ENCODE results near the gene ST7. TPM values are rescaled to one million over a fixed set of nuclear protein-coding genes. Genes with fewer than 3 reads are reported as not detected.

The ST7 gene
- total and polyA plus RNA-seq, 2 of the 13 experiments (the other 11 are each of a cell fraction or from before 2014, with no cell fraction given), result 17.3 to 23.5 TPM

DNA sequence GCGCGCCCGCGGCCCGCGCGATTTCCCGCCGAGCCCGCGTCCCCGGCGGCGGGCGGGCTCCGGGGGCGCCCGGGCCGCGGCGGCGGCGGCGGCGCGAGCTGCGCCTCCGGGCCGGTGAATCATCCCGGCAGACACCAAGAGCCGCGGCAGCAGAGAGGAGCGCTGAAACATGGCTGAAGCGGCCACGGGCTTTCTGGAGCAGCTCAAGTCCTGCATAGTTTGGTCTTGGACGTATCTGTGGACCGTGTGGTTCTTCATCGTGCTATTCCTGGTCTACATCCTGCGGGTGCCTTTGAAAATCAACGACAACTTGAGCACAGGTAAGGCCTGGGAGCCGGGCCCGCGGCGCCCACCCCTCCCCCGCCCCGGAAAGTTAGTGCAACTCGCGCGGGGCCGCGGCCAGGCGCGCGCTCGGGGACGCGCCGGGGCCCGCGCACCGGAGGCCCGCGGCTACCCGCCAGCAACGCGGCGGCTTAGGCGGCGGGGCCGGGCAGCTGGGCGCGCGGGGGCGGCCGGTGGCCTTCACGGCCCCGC is at the start of gene ST7 (continued):
- no peak for TF ChIP-seq SOX5 (CRISPR knock-in tag; IDR thresholded peaks at IDR 0.05; ENCODE audit: borderline replicate concordance)
- TF ChIP-seq, protein P1, sequence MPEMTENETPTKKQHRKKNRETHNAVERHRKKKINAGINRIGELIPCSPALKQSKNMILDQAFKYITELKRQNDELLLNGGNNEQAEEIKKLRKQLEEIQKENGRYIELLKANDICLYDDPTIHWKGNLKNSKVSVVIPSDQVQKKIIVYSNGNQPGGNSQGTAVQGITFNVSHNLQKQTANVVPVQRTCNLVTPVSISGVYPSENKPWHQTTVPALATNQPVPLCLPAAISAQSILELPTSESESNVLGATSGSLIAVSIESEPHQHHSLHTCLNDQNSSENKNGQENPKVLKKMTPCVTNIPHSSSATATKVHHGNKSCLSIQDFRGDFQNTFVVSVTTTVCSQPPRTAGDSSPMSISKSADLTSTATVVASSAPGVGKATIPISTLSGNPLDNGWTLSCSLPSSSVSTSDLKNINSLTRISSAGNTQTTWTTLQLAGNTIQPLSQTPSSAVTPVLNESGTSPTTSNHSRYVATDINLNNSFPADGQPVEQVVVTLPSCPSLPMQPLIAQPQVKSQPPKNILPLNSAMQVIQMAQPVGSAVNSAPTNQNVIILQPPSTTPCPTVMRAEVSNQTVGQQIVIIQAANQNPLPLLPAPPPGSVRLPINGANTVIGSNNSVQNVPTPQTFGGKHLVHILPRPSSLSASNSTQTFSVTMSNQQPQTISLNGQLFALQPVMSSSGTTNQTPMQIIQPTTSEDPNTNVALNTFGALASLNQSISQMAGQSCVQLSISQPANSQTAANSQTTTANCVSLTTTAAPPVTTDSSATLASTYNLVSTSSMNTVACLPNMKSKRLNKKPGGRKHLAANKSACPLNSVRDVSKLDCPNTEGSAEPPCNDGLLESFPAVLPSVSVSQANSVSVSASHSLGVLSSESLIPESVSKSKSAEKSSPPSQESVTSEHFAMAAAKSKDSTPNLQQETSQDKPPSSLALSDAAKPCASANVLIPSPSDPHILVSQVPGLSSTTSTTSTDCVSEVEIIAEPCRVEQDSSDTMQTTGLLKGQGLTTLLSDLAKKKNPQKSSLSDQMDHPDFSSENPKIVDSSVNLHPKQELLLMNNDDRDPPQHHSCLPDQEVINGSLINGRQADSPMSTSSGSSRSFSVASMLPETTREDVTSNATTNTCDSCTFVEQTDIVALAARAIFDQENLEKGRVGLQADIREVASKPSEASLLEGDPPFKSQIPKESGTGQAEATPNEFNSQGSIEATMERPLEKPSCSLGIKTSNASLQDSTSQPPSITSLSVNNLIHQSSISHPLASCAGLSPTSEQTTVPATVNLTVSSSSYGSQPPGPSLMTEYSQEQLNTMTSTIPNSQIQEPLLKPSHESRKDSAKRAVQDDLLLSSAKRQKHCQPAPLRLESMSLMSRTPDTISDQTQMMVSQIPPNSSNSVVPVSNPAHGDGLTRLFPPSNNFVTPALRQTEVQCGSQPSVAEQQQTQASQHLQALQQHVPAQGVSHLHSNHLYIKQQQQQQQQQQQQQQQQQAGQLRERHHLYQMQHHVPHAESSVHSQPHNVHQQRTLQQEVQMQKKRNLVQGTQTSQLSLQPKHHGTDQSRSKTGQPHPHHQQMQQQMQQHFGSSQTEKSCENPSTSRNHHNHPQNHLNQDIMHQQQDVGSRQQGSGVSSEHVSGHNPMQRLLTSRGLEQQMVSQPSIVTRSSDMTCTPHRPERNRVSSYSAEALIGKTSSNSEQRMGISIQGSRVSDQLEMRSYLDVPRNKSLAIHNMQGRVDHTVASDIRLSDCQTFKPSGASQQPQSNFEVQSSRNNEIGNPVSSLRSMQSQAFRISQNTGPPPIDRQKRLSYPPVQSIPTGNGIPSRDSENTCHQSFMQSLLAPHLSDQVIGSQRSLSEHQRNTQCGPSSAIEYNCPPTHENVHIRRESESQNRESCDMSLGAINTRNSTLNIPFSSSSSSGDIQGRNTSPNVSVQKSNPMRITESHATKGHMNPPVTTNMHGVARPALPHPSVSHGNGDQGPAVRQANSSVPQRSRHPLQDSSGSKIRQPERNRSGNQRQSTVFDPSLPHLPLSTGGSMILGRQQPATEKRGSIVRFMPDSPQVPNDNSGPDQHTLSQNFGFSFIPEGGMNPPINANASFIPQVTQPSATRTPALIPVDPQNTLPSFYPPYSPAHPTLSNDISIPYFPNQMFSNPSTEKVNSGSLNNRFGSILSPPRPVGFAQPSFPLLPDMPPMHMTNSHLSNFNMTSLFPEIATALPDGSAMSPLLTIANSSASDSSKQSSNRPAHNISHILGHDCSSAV (CRISPR knock-in tag; IDR thresholded peaks at IDR 0.05; ENCODE audit: borderline replicate concordance), result no peak
- no peak for TF ChIP-seq ZNF577 (CRISPR knock-in tag; IDR thresholded peaks at IDR 0.05; ENCODE audit: borderline replicate concordance, low read depth)
- no peak for TF ChIP-seq TCF7 (IDR thresholded peaks at IDR 0.05; ENCODE audit: low read depth)
- TF ChIP-seq, protein P2, sequence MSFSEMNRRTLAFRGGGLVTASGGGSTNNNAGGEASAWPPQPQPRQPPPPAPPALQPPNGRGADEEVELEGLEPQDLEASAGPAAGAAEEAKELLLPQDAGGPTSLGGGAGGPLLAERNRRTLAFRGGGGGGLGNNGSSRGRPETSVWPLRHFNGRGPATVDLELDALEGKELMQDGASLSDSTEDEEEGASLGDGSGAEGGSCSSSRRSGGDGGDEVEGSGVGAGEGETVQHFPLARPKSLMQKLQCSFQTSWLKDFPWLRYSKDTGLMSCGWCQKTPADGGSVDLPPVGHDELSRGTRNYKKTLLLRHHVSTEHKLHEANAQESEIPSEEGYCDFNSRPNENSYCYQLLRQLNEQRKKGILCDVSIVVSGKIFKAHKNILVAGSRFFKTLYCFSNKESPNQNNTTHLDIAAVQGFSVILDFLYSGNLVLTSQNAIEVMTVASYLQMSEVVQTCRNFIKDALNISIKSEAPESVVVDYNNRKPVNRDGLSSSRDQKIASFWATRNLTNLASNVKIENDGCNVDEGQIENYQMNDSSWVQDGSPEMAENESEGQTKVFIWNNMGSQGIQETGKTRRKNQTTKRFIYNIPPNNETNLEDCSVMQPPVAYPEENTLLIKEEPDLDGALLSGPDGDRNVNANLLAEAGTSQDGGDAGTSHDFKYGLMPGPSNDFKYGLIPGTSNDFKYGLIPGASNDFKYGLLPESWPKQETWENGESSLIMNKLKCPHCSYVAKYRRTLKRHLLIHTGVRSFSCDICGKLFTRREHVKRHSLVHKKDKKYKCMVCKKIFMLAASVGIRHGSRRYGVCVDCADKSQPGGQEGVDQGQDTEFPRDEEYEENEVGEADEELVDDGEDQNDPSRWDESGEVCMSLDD (CRISPR knock-in tag; IDR thresholded peaks at IDR 0.05; ENCODE audit: borderline replicate concordance), result no peak
- TF ChIP-seq, protein P3, sequence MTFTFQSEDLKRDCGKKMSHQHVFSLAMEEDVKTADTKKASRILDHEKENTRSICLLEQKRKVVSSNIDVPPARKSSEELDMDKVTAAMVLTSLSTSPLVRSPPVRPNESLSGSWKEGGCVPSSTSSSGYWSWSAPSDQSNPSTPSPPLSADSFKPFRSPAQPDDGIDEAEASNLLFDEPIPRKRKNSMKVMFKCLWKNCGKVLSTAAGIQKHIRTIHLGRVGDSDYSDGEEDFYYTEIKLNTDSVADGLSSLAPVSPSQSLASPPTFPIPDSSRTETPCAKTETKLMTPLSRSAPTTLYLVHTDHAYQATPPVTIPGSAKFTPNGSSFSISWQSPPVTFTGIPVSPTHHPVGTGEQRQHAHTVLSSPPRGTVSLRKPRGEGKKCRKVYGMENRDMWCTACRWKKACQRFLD (CRISPR knock-in tag; IDR thresholded peaks at IDR 0.05; ENCODE audit: borderline replicate concordance), result no peak
- TF ChIP-seq PHF8 (CRISPR knock-in tag; IDR thresholded peaks at IDR 0.05), result peak; percentile 51
- TF ChIP-seq ZNF558 (CRISPR knock-in tag; IDR thresholded peaks at IDR 0.05; ENCODE audit: borderline replicate concordance), result no peak
- TF ChIP-seq ZNF616 (CRISPR knock-in tag; IDR thresholded peaks at IDR 0.05; ENCODE audit: low read depth), result no peak
- TF ChIP-seq SNAI1 (CRISPR knock-in tag; IDR thresholded peaks at IDR 0.05; ENCODE audit: borderline replicate concordance), result no peak
- TF ChIP-seq MEIS1 (CRISPR knock-in tag; IDR thresholded peaks at IDR 0.05; ENCODE audit: borderline replicate concordance), result 0 out of 2 replicates have a peak, but pooled peaks have one; percentile 22
- TF ChIP-seq, protein P4, sequence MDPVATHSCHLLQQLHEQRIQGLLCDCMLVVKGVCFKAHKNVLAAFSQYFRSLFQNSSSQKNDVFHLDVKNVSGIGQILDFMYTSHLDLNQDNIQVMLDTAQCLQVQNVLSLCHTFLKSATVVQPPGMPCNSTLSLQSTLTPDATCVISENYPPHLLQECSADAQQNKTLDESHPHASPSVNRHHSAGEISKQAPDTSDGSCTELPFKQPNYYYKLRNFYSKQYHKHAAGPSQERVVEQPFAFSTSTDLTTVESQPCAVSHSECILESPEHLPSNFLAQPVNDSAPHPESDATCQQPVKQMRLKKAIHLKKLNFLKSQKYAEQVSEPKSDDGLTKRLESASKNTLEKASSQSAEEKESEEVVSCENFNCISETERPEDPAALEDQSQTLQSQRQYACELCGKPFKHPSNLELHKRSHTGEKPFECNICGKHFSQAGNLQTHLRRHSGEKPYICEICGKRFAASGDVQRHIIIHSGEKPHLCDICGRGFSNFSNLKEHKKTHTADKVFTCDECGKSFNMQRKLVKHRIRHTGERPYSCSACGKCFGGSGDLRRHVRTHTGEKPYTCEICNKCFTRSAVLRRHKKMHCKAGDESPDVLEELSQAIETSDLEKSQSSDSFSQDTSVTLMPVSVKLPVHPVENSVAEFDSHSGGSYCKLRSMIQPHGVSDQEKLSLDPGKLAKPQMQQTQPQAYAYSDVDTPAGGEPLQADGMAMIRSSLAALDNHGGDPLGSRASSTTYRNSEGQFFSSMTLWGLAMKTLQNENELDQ (CRISPR knock-in tag; IDR thresholded peaks at IDR 0.05; ENCODE audit: borderline replicate concordance), result no peak
- TF ChIP-seq SIX4 (CRISPR knock-in tag; IDR thresholded peaks at IDR 0.05), result no peak
